HepG2 (cell line): ENCODE data around the gene ZNF428. TPM values are rescaled to one million over a fixed set of nuclear protein-coding genes. Genes with fewer than 3 reads are reported as not detected.
A peak's percentile ranks its signal among the peaks of the same experiment; 100 is the strongest.

Experiments used
- CCDC6 ChIP-seq: sonication (generic); formaldehyde crosslinking; IDR thresholded peaks from 2 replicates; pipeline ENCODE4 v1.8.1; 2022; ENCODE audit warnings: mild to moderate bottlenecking, missing genetic modification reagents, moderate library complexity
- FIP1L1 ChIP-seq: fragments of 200-400 bp; formaldehyde crosslinking; IDR thresholded peaks from 2 replicates; pipeline ENCODE4 v1.6.1; 2018; ENCODE audit warnings: low read depth, mild to moderate bottlenecking, low read length, moderate library complexity, borderline replicate concordance; ENCODE audit not compliant: insufficient read depth
- FOXK1 ChIP-seq: sonication (generic); formaldehyde crosslinking; IDR thresholded peaks from 2 replicates; pipeline ENCODE4 v1.4.0; 2020; ENCODE audit warnings: low read depth, missing genetic modification reagents, borderline replicate concordance
- HDAC6 ChIP-seq: fragments of 200-600 bp; sonication (generic); IDR thresholded peaks from 2 replicates; pipeline ENCODE4 v1.7.0; 2017; ENCODE audit warnings: mild to moderate bottlenecking, antibody characterized with exemption, low read length, low read depth
- HOXA5 ChIP-seq: sonication (generic); formaldehyde crosslinking; IDR thresholded peaks from 2 replicates; pipeline ENCODE4 v1.4.0; 2020; ENCODE audit warnings: missing genetic modification reagents
- MYNN ChIP-seq: sonication (generic); formaldehyde crosslinking; IDR thresholded peaks from 2 replicates; pipeline ENCODE4 v1.4.0; 2020; ENCODE audit warnings: mild to moderate bottlenecking, low read depth, missing genetic modification reagents
- PLRG1 ChIP-seq: fragments of 450-650 bp; conservative IDR thresholded peaks from 2 replicates; pipeline ENCODE4 v1.6.1; 2016
- RAD21 ChIP-seq: fragments of 450-650 bp; formaldehyde crosslinking; IDR thresholded peaks from 2 replicates; pipeline ENCODE4 v1.5.0; 2020; ENCODE audit warnings: mild to moderate bottlenecking
- TSC22D2 ChIP-seq: sonication (generic); formaldehyde crosslinking; IDR thresholded peaks from 2 replicates; pipeline ENCODE4 v1.5.1; 2020; ENCODE audit warnings: missing genetic modification reagents, mild to moderate bottlenecking, borderline replicate concordance
- ZBTB21 ChIP-seq: sonication (generic); formaldehyde crosslinking; IDR thresholded peaks from 2 replicates; pipeline ENCODE4 v1.4.0; 2020; ENCODE audit warnings: missing genetic modification reagents
- ZBTB44 ChIP-seq: sonication (generic); formaldehyde crosslinking; IDR thresholded peaks from 2 replicates; pipeline ENCODE4 v1.4.0; 2020; ENCODE audit warnings: missing genetic modification reagents
- ZNF205 ChIP-seq: IDR thresholded peaks from 2 replicates; pipeline ENCODE4 v1.6.1; 2018; ENCODE audit warnings: missing biosample characterization, missing genetic modification reagents
- ZNF235 ChIP-seq: sonication (generic); formaldehyde crosslinking; IDR thresholded peaks from 2 replicates; pipeline ENCODE4 v1.8.1; 2023; ENCODE audit warnings: mild to moderate bottlenecking, missing genetic modification reagents, borderline replicate concordance
- ZNF264 ChIP-seq: sonication (generic); formaldehyde crosslinking; IDR thresholded peaks from 2 replicates; pipeline ENCODE4 v1.4.0; 2020; ENCODE audit warnings: missing genetic modification reagents
- ZNF343 ChIP-seq: sonication (generic); formaldehyde crosslinking; IDR thresholded peaks from 2 replicates; pipeline ENCODE4 v1.4.0; 2020; ENCODE audit warnings: mild to moderate bottlenecking, missing genetic modification reagents
- ZNF788 ChIP-seq: sonication (generic); formaldehyde crosslinking; IDR thresholded peaks from 2 replicates; pipeline ENCODE4 v1.5.0; 2020; ENCODE audit warnings: mild to moderate bottlenecking, missing genetic modification reagents, borderline replicate concordance
- polyA plus RNA-seq, 8 experiments: library from polyadenylated mRNA; depleted of rRNA in 3 of 8; stranded (reverse) in 7 of 8; unstranded in 1 of 8; fragments of >200 nt; fragmentation: Illumina TruSeq in 4 of 8; extraction: Trizol in 4 of 8; gene quantifications; 2 replicates each; pipeline versions ENCODE4 v1.2.1 to v1.2.3, GENCODE V29; 2011 to 2016; ENCODE audit warnings: low read depth in 4 of 8, missing spikeins in 1 of 8, mixed read lengths in 1 of 8; ENCODE audit not compliant: insufficient read depth in 1 of 8
- total RNA-seq, 5 experiments: library from RNA; depleted of rRNA; stranded (reverse); fragments of >200 nt; fragmentation: Illumina TruSeq; extraction: Trizol; gene quantifications; 2 replicates each; pipeline ENCODE4 v1.2.3, GENCODE V29; 2016; ENCODE audit warnings: low read depth in 1 of 5
- TF ChIP-seq, protein P1 (sequence below): sonication (generic); formaldehyde crosslinking; IDR thresholded peaks from 2 replicates; pipeline ENCODE4 v1.4.0; 2020; ENCODE audit warnings: missing genetic modification reagents
- TF ChIP-seq, protein P2 (sequence below): sonication (generic); formaldehyde crosslinking; IDR thresholded peaks from 2 replicates; pipeline ENCODE4 v1.4.0; 2020; ENCODE audit warnings: missing genetic modification reagents
- TF ChIP-seq, protein P3 (sequence below): sonication (generic); formaldehyde crosslinking; IDR thresholded peaks from 2 replicates; pipeline ENCODE4 v1.4.0; 2020; ENCODE audit warnings: mild to moderate bottlenecking, missing genetic modification reagents

ZNF428 gene
- total and polyA plus RNA-seq, 2 of the 13 experiments (the other 11 are each of a cell fraction or from before 2014, with no cell fraction given) = 10.4 to 26.9 TPM

DNA sequence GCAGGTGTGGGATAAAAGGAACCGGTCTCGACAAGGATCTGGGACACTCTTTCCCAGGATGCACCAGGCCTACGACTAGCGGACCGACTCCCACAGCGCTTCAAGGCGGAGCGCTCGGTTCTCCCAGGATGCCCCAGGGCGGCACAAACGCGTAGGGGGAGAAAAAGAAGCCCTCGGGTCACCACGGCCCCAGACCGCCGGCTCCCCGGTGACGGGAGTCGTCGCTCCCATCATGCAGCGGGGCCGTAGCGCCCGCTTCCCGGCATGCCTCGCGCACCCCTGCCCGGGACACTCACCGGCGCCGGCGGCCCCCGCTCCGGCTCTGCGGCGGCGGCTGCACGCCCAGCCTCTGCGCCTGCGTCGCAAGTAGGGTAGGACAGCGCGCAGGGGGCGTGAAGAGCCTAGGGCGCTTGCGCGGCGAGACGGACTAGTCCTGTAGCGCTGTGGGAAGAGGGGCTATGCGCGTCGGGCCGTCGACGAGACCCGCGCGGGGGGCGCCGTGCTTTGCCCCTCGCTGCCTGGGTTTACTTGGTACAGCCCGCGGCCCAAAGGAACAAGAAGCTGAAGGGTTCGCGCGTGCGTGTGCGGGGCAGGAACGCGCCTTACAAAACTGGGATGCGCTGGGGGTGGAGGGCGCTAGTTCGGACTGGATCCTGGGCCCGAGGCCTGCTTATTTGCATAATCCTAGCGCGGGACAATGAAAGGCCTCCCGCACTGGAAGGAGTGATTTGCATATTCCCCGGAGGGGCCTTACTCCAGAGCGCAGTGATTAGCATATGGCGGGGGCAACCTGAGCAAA is at the start of gene ZNF428 (continued):
- TF ChIP-seq, protein P1, sequence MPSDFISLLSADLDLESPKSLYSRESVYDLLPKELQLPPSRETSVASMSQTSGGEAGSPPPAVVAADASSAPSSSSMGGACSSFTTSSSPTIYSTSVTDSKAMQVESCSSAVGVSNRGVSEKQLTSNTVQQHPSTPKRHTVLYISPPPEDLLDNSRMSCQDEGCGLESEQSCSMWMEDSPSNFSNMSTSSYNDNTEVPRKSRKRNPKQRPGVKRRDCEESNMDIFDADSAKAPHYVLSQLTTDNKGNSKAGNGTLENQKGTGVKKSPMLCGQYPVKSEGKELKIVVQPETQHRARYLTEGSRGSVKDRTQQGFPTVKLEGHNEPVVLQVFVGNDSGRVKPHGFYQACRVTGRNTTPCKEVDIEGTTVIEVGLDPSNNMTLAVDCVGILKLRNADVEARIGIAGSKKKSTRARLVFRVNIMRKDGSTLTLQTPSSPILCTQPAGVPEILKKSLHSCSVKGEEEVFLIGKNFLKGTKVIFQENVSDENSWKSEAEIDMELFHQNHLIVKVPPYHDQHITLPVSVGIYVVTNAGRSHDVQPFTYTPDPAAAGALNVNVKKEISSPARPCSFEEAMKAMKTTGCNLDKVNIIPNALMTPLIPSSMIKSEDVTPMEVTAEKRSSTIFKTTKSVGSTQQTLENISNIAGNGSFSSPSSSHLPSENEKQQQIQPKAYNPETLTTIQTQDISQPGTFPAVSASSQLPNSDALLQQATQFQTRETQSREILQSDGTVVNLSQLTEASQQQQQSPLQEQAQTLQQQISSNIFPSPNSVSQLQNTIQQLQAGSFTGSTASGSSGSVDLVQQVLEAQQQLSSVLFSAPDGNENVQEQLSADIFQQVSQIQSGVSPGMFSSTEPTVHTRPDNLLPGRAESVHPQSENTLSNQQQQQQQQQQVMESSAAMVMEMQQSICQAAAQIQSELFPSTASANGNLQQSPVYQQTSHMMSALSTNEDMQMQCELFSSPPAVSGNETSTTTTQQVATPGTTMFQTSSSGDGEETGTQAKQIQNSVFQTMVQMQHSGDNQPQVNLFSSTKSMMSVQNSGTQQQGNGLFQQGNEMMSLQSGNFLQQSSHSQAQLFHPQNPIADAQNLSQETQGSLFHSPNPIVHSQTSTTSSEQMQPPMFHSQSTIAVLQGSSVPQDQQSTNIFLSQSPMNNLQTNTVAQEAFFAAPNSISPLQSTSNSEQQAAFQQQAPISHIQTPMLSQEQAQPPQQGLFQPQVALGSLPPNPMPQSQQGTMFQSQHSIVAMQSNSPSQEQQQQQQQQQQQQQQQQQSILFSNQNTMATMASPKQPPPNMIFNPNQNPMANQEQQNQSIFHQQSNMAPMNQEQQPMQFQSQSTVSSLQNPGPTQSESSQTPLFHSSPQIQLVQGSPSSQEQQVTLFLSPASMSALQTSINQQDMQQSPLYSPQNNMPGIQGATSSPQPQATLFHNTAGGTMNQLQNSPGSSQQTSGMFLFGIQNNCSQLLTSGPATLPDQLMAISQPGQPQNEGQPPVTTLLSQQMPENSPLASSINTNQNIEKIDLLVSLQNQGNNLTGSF (CRISPR knock-in tag) = peak; percentile 54
- peak; percentile 37; the same call in 1 of the 2 replicates for TF ChIP-seq RAD21 (CRISPR knock-in tag)
- TF ChIP-seq HDAC6 = no peak
- TF ChIP-seq ZNF343 = peak; percentile 53; the same call in 1 of the 2 replicates
- TF ChIP-seq FIP1L1 = no peak
- no peak; the same call in 1 of the 2 replicates for TF ChIP-seq MYNN (CRISPR knock-in tag)
- TF ChIP-seq CCDC6 = peak; percentile 75; the same call in 1 of the 2 replicates
- TF ChIP-seq TSC22D2 (CRISPR knock-in tag) = 0 out of 2 replicates have a peak, but pooled peaks have one; percentile 23
- TF ChIP-seq, protein P2, sequence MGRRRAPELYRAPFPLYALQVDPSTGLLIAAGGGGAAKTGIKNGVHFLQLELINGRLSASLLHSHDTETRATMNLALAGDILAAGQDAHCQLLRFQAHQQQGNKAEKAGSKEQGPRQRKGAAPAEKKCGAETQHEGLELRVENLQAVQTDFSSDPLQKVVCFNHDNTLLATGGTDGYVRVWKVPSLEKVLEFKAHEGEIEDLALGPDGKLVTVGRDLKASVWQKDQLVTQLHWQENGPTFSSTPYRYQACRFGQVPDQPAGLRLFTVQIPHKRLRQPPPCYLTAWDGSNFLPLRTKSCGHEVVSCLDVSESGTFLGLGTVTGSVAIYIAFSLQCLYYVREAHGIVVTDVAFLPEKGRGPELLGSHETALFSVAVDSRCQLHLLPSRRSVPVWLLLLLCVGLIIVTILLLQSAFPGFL (CRISPR knock-in tag) = peak; percentile 38
- TF ChIP-seq ZBTB21 (CRISPR knock-in tag) = no peak
- TF ChIP-seq ZBTB44 = peak; percentile 86
- TF ChIP-seq PLRG1 = no peak
- no peak; the same call in 1 of the 2 replicates for TF ChIP-seq ZNF235 (CRISPR knock-in tag)
- TF ChIP-seq ZNF205 = no peak
- TF ChIP-seq ZNF788 (CRISPR knock-in tag) = peak; percentile 46; the same call in 1 of the 2 replicates
- TF ChIP-seq, protein P3, sequence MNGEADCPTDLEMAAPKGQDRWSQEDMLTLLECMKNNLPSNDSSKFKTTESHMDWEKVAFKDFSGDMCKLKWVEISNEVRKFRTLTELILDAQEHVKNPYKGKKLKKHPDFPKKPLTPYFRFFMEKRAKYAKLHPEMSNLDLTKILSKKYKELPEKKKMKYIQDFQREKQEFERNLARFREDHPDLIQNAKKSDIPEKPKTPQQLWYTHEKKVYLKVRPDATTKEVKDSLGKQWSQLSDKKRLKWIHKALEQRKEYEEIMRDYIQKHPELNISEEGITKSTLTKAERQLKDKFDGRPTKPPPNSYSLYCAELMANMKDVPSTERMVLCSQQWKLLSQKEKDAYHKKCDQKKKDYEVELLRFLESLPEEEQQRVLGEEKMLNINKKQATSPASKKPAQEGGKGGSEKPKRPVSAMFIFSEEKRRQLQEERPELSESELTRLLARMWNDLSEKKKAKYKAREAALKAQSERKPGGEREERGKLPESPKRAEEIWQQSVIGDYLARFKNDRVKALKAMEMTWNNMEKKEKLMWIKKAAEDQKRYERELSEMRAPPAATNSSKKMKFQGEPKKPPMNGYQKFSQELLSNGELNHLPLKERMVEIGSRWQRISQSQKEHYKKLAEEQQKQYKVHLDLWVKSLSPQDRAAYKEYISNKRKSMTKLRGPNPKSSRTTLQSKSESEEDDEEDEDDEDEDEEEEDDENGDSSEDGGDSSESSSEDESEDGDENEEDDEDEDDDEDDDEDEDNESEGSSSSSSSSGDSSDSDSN = peak; percentile 81
- no peak for TF ChIP-seq FOXK1 (CRISPR knock-in tag)
- peak; percentile 77; the same call in 1 of the 2 replicates for TF ChIP-seq HOXA5 (CRISPR knock-in tag)
- peak; percentile 59; the same call in 1 of the 2 replicates for TF ChIP-seq ZNF264
